ENCODE data around the gene CRADD. TPM values are rescaled to one million over a fixed set of nuclear protein-coding genes. Genes with fewer than 3 reads are reported as not detected.

CRADD gene
- total RNA-seq, 4 donors from 2014 or later, result 23.5 to 35.3 (median 26.1) TPM

DNA sequence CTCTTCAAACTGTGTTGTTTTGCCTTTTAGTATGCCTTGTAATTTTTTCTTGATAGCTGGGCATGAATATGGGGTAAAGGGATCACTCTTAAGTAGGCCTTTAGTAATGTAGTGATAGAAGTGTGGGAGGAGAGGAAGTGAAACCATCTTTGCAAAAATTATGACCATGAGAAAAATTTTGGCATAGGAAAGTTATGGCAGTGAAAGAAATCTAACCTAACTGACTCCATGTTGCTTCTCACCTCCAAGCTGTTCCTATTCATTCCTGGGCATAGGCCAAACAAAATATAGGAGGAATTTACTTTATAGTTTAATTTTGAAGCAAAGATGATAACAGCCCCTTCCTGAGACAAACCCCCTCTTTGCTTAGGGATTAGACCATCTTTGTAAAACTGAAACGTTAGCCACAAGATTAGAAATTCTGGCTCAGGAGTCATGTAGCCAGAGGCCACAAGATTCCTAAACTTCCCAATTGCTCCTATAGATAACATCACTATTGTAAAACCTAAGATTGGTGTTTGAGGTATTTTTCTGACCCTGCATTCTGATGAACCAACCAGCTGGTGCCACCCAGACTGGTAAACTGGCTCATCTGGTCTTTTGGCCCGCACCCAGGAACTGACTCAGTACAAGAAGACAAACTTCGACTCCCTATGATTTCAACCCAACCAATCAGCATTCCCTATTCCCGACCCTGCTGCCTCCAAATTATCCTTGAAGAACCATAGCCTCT, 45.8 kb downstream of the CRADD start:
- no peak for DNase-seq (ENCODE audit: extremely low spot score)
- no peak overlapping the region for H3K4me3 ChIP-seq
- H3K36me3 ChIP-seq, result no peaks in the 10 kb centered on the region
- intact Hi-C loops (cut with DNase I), result no loop called here
- WGBS, result 92% methylated on average over 4 of the region's 4 CpGs
- no peak for TF ChIP-seq POLR2AphosphoS5 (IDR thresholded peaks at IDR 0.05)
- no peak for TF ChIP-seq POLR2A (IDR thresholded peaks at IDR 0.05; ENCODE audit: low read depth)
- no peak for TF ChIP-seq EP300 (IDR thresholded peaks at IDR 0.05)
- TF ChIP-seq, protein P1, sequence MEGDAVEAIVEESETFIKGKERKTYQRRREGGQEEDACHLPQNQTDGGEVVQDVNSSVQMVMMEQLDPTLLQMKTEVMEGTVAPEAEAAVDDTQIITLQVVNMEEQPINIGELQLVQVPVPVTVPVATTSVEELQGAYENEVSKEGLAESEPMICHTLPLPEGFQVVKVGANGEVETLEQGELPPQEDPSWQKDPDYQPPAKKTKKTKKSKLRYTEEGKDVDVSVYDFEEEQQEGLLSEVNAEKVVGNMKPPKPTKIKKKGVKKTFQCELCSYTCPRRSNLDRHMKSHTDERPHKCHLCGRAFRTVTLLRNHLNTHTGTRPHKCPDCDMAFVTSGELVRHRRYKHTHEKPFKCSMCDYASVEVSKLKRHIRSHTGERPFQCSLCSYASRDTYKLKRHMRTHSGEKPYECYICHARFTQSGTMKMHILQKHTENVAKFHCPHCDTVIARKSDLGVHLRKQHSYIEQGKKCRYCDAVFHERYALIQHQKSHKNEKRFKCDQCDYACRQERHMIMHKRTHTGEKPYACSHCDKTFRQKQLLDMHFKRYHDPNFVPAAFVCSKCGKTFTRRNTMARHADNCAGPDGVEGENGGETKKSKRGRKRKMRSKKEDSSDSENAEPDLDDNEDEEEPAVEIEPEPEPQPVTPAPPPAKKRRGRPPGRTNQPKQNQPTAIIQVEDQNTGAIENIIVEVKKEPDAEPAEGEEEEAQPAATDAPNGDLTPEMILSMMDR (IDR thresholded peaks at IDR 0.05), result no peak
- no peak overlapping the region for H3K27ac ChIP-seq (replicated peaks in 1 of 4)
- peaks cover 0 to 14% (median 11%) of the 10 kb centered on the region in 4 donors for H3K4me1 ChIP-seq
- H3K27me3 ChIP-seq, result no peaks in the 10 kb centered on the region
- H3K9me3 ChIP-seq, result peaks cover 0 to 4% (median 1%) of the 10 kb centered on the region in 4 donors

DNA sequence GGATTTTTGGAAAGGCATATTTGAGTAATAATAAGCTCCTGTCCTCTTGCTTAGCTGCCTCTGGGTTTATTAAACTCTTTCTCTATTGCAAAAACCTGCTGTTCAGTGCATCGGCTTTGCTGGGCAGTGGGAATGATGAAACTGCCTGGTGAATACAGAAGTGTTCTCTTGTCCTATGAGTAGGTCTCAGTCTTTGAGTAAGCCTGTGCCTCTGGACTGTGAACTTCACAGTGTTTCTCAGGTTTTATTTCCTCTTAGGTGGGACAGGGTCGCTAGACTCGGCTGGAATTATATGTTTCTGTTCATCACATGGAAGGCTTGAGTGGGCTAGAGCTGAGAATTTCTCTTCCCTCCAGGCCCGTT, 46.4 kb downstream of the CRADD start:
- Histone ChIP-seq H3K4me1 (peaks cover 0 to 17% (median 11%) of the 10 kb centered on the region in 4 donors), H3K4me3 (no peak overlapping the region), H3K27ac (replicated peaks in 1 of 4) (no peak overlapping the region), H3K9me3 (peaks cover 0 to under 1% (median under 1%) of the 10 kb centered on the region in 4 donors), H3K36me3 (no peaks in the 10 kb centered on the region), H3K27me3 (no peaks in the 10 kb centered on the region)
- intact Hi-C loops (cut with DNase I), result no loop called here
- DNase-seq (ENCODE audit: extremely low spot score), result no peak
- WGBS, result 97% methylated on average over 4 of the region's 4 CpGs
- TF ChIP-seq, protein P1 (IDR thresholded peaks at IDR 0.05), result no peak
- TF ChIP-seq EP300 (IDR thresholded peaks at IDR 0.05) (no peak), POLR2A (IDR thresholded peaks at IDR 0.05; ENCODE audit: low read depth) (no peak), POLR2AphosphoS5 (IDR thresholded peaks at IDR 0.05) (no peak)

DNA sequence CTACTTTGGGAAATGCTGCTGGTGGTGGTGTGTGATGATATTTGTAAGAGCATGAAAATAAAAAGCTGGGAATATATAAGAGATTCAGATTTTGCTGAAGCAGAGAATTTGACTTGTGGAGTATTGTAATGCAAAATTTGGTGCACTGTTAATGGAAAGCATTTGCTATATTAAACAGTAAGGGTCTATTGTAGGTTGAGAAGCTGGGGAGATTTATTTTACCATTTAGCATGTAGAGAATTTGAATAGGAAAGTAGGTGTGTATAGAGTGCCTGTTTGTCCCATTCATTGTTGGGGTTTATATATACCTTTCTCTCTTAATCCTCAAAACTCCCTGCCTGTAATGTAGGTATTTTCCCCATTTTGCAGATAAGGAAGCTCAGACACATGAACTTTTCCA, 48.4 kb downstream of the CRADD start:
- Histone ChIP-seq H3K4me3 (no peak overlapping the region), H3K9me3 (no peaks in the 10 kb centered on the region), H3K27me3 (no peaks in the 10 kb centered on the region), H3K27ac (replicated peaks in 1 of 4) (no peak overlapping the region), H3K36me3 (no peaks in the 10 kb centered on the region), H3K4me1 (peaks cover 0 to 17% (median 11%) of the 10 kb centered on the region in 4 donors)
- intact Hi-C loops (cut with DNase I), result no loop called here
- no peak for TF ChIP-seq EP300 (IDR thresholded peaks at IDR 0.05)
- no peak for TF ChIP-seq POLR2AphosphoS5 (IDR thresholded peaks at IDR 0.05)
- TF ChIP-seq POLR2A (IDR thresholded peaks at IDR 0.05; ENCODE audit: low read depth), result no peak
- TF ChIP-seq, protein P1 (IDR thresholded peaks at IDR 0.05), result no peak
- DNase-seq (ENCODE audit: extremely low spot score), result no peak

DNA sequence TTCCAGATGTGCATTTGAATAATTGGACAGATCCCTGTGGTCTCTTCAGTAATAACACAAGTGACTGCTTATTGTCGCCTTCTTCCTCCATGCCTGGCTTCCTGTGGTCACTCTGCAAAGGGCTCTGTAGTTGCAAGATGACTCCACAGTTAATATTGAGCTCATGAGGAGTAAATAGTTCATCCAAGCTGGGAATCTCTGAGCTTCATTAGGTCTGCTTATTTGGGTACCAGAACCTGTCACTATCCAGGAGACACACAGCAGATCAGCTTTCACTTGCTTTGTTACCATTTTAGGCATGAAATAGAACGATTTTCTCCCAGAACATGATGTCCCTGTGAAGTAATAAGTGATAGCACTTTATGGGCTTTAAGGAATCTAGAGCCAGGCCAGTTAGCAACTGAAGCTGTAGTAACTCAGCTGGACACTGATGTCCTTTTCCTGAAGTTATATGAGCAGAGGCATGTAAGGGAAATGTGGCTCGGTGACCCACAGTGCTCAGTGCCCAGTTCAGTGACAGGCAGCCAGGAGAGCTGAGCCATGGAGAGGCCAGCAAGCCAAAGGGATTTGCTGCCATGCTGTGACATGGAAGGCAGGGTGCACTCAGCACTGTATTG, 50.1 kb downstream of the CRADD start:
- peak; percentile 70 to 75 for TF ChIP-seq POLR2AphosphoS5 (IDR thresholded peaks at IDR 0.05)
- no peak for TF ChIP-seq EP300 (IDR thresholded peaks at IDR 0.05)
- no peak for DNase-seq (ENCODE audit: extremely low spot score)
- Histone ChIP-seq H3K36me3 (no peaks in the 10 kb centered on the region), H3K27me3 (no peaks in the 10 kb centered on the region), H3K4me1 (peaks cover 0 to 17% (median 11%) of the 10 kb centered on the region in 4 donors), H3K9me3 (no peaks in the 10 kb centered on the region), H3K4me3 (no peak overlapping the region), H3K27ac (replicated peaks in 1 of 4) (peak overlapping the region; percentile 18 to 67 (median 32))
- intact Hi-C loops (cut with DNase I), result no loop called here
- WGBS, result 55% methylated on average over 3 of the region's 3 CpGs

DNA sequence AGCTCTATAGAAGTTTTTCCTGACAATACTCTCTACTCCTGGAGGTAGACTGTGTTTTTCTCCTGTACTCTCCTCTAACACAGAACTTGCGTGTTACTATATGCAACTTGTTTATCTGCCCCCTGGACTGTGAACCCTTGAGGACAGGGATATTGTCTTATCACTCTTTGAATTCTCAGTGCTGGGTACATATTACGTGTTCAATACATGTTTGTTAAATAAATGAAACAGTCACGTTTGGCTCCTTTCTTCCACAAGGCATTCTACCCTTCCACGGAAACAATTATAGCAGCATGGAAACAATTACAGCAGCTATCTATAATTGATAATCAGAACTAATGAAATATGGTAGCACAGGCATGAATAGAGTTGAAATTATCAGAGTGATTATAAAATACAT, 50.7 kb downstream of the CRADD start:
- WGBS, result 88% methylated on average over 4 of the region's 4 CpGs
- DNase-seq (ENCODE audit: extremely low spot score), result no peak
- H3K27ac ChIP-seq (replicated peaks in 1 of 4), result peak overlapping the region in 3 of 4 donors; percentile 31 to 67 (median 34)

More for the DNA sequence above, 50.7 kb downstream of the CRADD start:
- TF ChIP-seq POLR2A (IDR thresholded peaks at IDR 0.05; ENCODE audit: low read depth), result no peak
- no peak for TF ChIP-seq EP300 (IDR thresholded peaks at IDR 0.05)
- TF ChIP-seq, protein P1 (IDR thresholded peaks at IDR 0.05), result no peak
- no peak for TF ChIP-seq POLR2AphosphoS5 (IDR thresholded peaks at IDR 0.05)
- intact Hi-C loops (cut with DNase I), result no loop called here
- H3K9me3 ChIP-seq, result no peaks in the 10 kb centered on the region
- no peaks in the 10 kb centered on the region for H3K27me3 ChIP-seq
- no peaks in the 10 kb centered on the region for H3K36me3 ChIP-seq
- no peak overlapping the region for H3K4me3 ChIP-seq
- peaks cover 0 to 17% (median 11%) of the 10 kb centered on the region in 4 donors for H3K4me1 ChIP-seq
